Measurements from ENCODE around the gene RCHY1. TPM values are rescaled to one million over a fixed set of nuclear protein-coding genes. Genes with fewer than 3 reads are reported as not detected.
"Not testable (repeated sequence)": the region's sequence is repeated elsewhere in the genome, so short reads cannot be mapped to it uniquely, and the experiment has no call there.

RCHY1 gene
- total RNA-seq (2014; rRNA removed; shearing (Covaris generic); ENCODE audit: low replicate concordance), result 4.8 and 8.7 TPM in 2 replicates

- peak; percentile 93 for DNase-seq
- Histone ChIP-seq H3K9me3 (no peaks in the 10 kb centered on the region), H3K27me3 (no peaks in the 10 kb centered on the region), H3K4me3 (peak within 1 kb of the TSS; percentile 72), H3K36me3 (peaks cover 14% of the 10 kb centered on the region)
These were observed at the start of gene RCHY1, which contains the start of gene THAP6 for GRCh38 chr4:75514131-75514948. Gene RCHY1 (minus strand): TSS chr4:75514403. CDS start chr4:75514286, 117 bp downstream. Gene THAP6 (plus strand): TSS chr4:75514473. CDS start chr4:75515453, 980 bp downstream.

- no peaks in the 10 kb centered on the region for H3K9me3 ChIP-seq
- H3K27me3 ChIP-seq, result no peaks in the 10 kb centered on the region
- no peaks in the 10 kb centered on the region for H3K36me3 ChIP-seq
- no peak overlapping the region for H3K4me3 ChIP-seq
- DNase-seq, result no peak
These were observed 47.6 kb upstream of the RCHY1 start for GRCh38 chr4:75561789-75562188.

- Histone ChIP-seq H3K4me3 (no peak overlapping the region), H3K27me3 (no peaks in the 10 kb centered on the region), H3K36me3 (no peaks in the 10 kb centered on the region), H3K9me3 (no peaks in the 10 kb centered on the region)
- no peak for DNase-seq
These were observed 43.5 kb upstream of the RCHY1 start for GRCh38 chr4:75557696-75558095.

- H3K27me3 ChIP-seq, result no peaks in the 10 kb centered on the region
- no peaks in the 10 kb centered on the region for H3K36me3 ChIP-seq
- H3K4me3 ChIP-seq, result no peak within 1 kb of the TSS
- DNase-seq, result no peak
- no peaks in the 10 kb centered on the region for H3K9me3 ChIP-seq
These were observed 41.3 kb upstream of the RCHY1 start, which contains the start of gene ODAPH for GRCh38 chr4:75555294-75556164. Gene ODAPH (plus strand): TSS chr4:75556066. CDS start chr4:75556083, 17 bp downstream.

- no peak for DNase-seq
- H3K36me3 ChIP-seq, result no peaks in the 10 kb centered on the region
- H3K9me3 ChIP-seq, result no peaks in the 10 kb centered on the region
- H3K27me3 ChIP-seq, result no peaks in the 10 kb centered on the region
- H3K4me3 ChIP-seq, result no peak overlapping the region
These were observed 38.2 kb upstream of the RCHY1 start for GRCh38 chr4:75552452-75552851.

- no peaks in the 10 kb centered on the region for H3K27me3 ChIP-seq
- H3K4me3 ChIP-seq, result no peak overlapping the region
- H3K36me3 ChIP-seq, result no peaks in the 10 kb centered on the region
- H3K9me3 ChIP-seq, result no peaks in the 10 kb centered on the region
- no peak for DNase-seq
These were observed 34.8 kb upstream of the RCHY1 start for GRCh38 chr4:75549019-75549418.

- no peak overlapping the region for H3K4me3 ChIP-seq
- no peaks in the 10 kb centered on the region for H3K27me3 ChIP-seq
- no peaks in the 10 kb centered on the region for H3K9me3 ChIP-seq
- no peak for DNase-seq
- no peaks in the 10 kb centered on the region for H3K36me3 ChIP-seq
These were observed 33.6 kb upstream of the RCHY1 start for GRCh38 chr4:75547647-75548387.

- DNase-seq, result no peak
- Histone ChIP-seq H3K27me3 (no peaks in the 10 kb centered on the region), H3K9me3 (no peaks in the 10 kb centered on the region), H3K36me3 (no peaks in the 10 kb centered on the region), H3K4me3 (no peak overlapping the region)
These were observed 31.3 kb upstream of the RCHY1 start for GRCh38 chr4:75545526-75545925.

- no peaks in the 10 kb centered on the region for H3K27me3 ChIP-seq
- DNase-seq, result no peak
These were observed 30.7 kb upstream of the RCHY1 start for GRCh38 chr4:75544870-75545269.

GRCh38 chr4:75544220-75544619, 30.0 kb upstream of the RCHY1 start:
- H3K27me3 ChIP-seq, H3K36me3 ChIP-seq, DNase-seq, H3K4me3 ChIP-seq, H3K9me3 ChIP-seq: not testable (repeated sequence)

More at GRCh38 chr4:75544870-75545269, 30.7 kb upstream of the RCHY1 start:
- no peaks in the 10 kb centered on the region for H3K9me3 ChIP-seq
- H3K36me3 ChIP-seq, result no peaks in the 10 kb centered on the region
- H3K4me3 ChIP-seq, result no peak overlapping the region

GRCh38 chr4:75542824-75543223, 28.6 kb upstream of the RCHY1 start:
- Histone ChIP-seq H3K4me3 (no peak overlapping the region), H3K9me3 (no peaks in the 10 kb centered on the region), H3K27me3 (no peaks in the 10 kb centered on the region), H3K36me3 (no peaks in the 10 kb centered on the region)
- peak; percentile 10 for DNase-seq

- not testable (repeated sequence) for H3K27me3 ChIP-seq
These were observed 23.1 kb upstream of the RCHY1 start for GRCh38 chr4:75537308-75537707.

GRCh38 chr4:75533926-75534325, 19.7 kb upstream of the RCHY1 start:
- H3K27me3 ChIP-seq, H3K36me3 ChIP-seq, H3K9me3 ChIP-seq, H3K4me3 ChIP-seq, DNase-seq: not testable (repeated sequence)

More at GRCh38 chr4:75537308-75537707, 23.1 kb upstream of the RCHY1 start:
- H3K36me3 ChIP-seq, H3K4me3 ChIP-seq, H3K9me3 ChIP-seq, DNase-seq: not testable (repeated sequence)

GRCh38 chr4:75533339-75533887, 19.2 kb upstream of the RCHY1 start:
- not testable (repeated sequence) for DNase-seq, H3K36me3 ChIP-seq, H3K27me3 ChIP-seq, H3K4me3 ChIP-seq, H3K9me3 ChIP-seq

GRCh38 chr4:75531536-75532143, 17.4 kb upstream of the RCHY1 start:
- not testable (repeated sequence) for H3K4me3 ChIP-seq, H3K36me3 ChIP-seq, DNase-seq

More at GRCh38 chr4:75531536-75532143, 17.4 kb upstream of the RCHY1 start:
- H3K27me3 ChIP-seq, H3K9me3 ChIP-seq: not testable (repeated sequence)

Data from MG63 (cell line).